GM19035 (cell line): ENCODE results near the gene PNPLA3.

Experiments used
- ATAC-seq: cut with Tn5 transposase; IDR thresholded peaks from one replicate; pipeline ENCODE4 v1.9.1; 2021; ENCODE audit not compliant: unreplicated experiment

Gene PNPLA3

GRCh38 chr22:43921370-43921769, 2.2 kb upstream of the PNPLA3 start:
- no peak for ATAC-seq

- ATAC-seq: no peak
Measured at GRCh38 chr22:43922123-43922522, 1.5 kb upstream of the PNPLA3 start.

GRCh38 chr22:43923191-43923590, 414 bp upstream of the PNPLA3 start:
- ATAC-seq: no peak

GRCh38 chr22:43924877-43925276, 1.3 kb downstream of the PNPLA3 start:
- ATAC-seq: no peak

- no peak for ATAC-seq
Measured at GRCh38 chr22:43925433-43926348, 2.1 kb downstream of the PNPLA3 start.

GRCh38 chr22:43926349-43926710, 2.7 kb downstream of the PNPLA3 start:
- ATAC-seq: no peak

- ATAC-seq: no peak
Measured at GRCh38 chr22:43928468-43928867, 4.9 kb downstream of the PNPLA3 start.

- ATAC-seq: no peak
Measured at GRCh38 chr22:43928908-43929307, 5.3 kb downstream of the PNPLA3 start.

GRCh38 chr22:43931771-43932170, 8.2 kb downstream of the PNPLA3 start:
- ATAC-seq: no peak

GRCh38 chr22:43941449-43941848, 17.8 kb downstream of the PNPLA3 start:
- ATAC-seq: no peak

- no peak for ATAC-seq
Measured at GRCh38 chr22:43944670-43945430, 21.2 kb downstream of the PNPLA3 start.

- ATAC-seq: no peak
Measured at GRCh38 chr22:43945632-43946383, 22.2 kb downstream of the PNPLA3 start.

GRCh38 chr22:43946384-43946667, 22.7 kb downstream of the PNPLA3 start:
- ATAC-seq: no peak

GRCh38 chr22:43948836-43949406, 25.3 kb downstream of the PNPLA3 start:
- ATAC-seq: no peak

- ATAC-seq: no peak
Measured at GRCh38 chr22:43951391-43951790, 27.8 kb downstream of the PNPLA3 start.

GRCh38 chr22:43951966-43952365, 28.4 kb downstream of the PNPLA3 start:
- no peak for ATAC-seq

- no peak for ATAC-seq
Measured at GRCh38 chr22:43953988-43954785, 30.6 kb downstream of the PNPLA3 start.

GRCh38 chr22:43955040-43955882, 31.7 kb downstream of the PNPLA3 start, which contains the start of gene SAMM50:
Gene SAMM50, plus strand, starts transcription at chr22:43955442. Its CDS starts 136 bp downstream, at chr22:43955578.
- peak; percentile 89 for ATAC-seq
